ENCODE measurements around the gene HELB. TPM values are rescaled to one million over a fixed set of nuclear protein-coding genes. Genes with fewer than 3 reads are reported as not detected.

The HELB gene
- total and polyA plus RNA-seq, 2 of the 4 experiments (the other 2 are of a cell fraction): 0.72 to 2.9 TPM

DNA sequence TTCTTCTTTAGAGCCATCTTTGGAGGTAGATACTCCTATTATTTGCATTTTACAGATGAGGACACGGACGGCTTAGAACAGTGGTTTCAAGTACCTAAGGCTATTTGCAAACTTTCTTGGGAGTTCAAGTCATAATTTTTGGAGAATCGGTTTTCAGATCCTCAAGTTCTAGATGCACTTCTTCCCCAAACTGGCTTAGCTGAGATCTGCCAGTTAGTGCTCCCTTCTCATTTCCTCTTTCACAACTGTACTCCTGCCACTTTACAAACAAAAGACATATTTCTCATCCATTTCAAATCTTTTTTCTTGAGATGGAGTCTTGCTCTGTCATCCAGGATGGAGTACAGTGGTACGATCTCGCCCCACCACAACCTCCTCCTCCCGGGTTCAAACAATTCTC lies 77.3 kb downstream of the HELB start:
- no peak overlapping the region for H3K14ac ChIP-seq (replicated peaks; ENCODE audit: low read depth, low read length)
- no peak overlapping the region for H4K5ac ChIP-seq (ENCODE audit: low read depth, low read length)
- H4K8ac ChIP-seq (ENCODE audit: low read depth in 2 of 2, low read length in 2 of 2): no peak overlapping the region
- H2AK5ac ChIP-seq (ENCODE audit: low read depth, low read length): no peak overlapping the region
- no peak overlapping the region for H2BK5ac ChIP-seq (ENCODE audit: low read depth, low read length, poor library complexity, severe bottlenecking)
- H3K9ac ChIP-seq (ENCODE audit: low read depth, low read length): no peak overlapping the region
- no peak overlapping the region for H2AFZ ChIP-seq (replicated peaks; ENCODE audit: low read length, poor library complexity)
- no peak overlapping the region for H4K91ac ChIP-seq (ENCODE audit: insufficient read depth, low read depth, low read length)
- H2BK20ac ChIP-seq (ENCODE audit: low read depth, low read length): no peak overlapping the region
- no peak overlapping the region for H2BK15ac ChIP-seq (ENCODE audit: low read depth, low read length)
- no peaks in the 10 kb centered on the region for H3K79me1 ChIP-seq (ENCODE audit: low read depth in 1 of 2, low read length in 2 of 2)
- CTCF ChIA-PET: no interaction called here
- ATAC-seq (ENCODE audit: low read depth) (no peak), DNase-seq (no peak)
- no peaks in the 10 kb centered on the region for H4K20me1 ChIP-seq (ENCODE audit: insufficient read depth, low read length)
- no peaks in the 10 kb centered on the region for H3K9me3 ChIP-seq (ENCODE audit: control insufficient read depth, insufficient read depth, low read length)
- intact Hi-C loops (cut with micrococcal nuclease): no loop called here
- H3K27ac ChIP-seq (ENCODE audit: insufficient read depth, low read length): no peak overlapping the region
- H3K4me3 ChIP-seq (ENCODE audit: insufficient read depth, low read depth, low read length): no peak overlapping the region
- no peaks in the 10 kb centered on the region for H3K9me1 ChIP-seq (ENCODE audit: insufficient read depth, low read length)
- no peak overlapping the region for H3K56ac ChIP-seq (ENCODE audit: extremely low read depth, insufficient read depth, low read length)
- dilution Hi-C loops (cut with HindIII; ENCODE audit: low sequenced_read_pairs, unreplicated experiment): no loop called here
- no peak overlapping the region for H2AK9ac ChIP-seq (replicated peaks; ENCODE audit: low read depth, low read length, poor library complexity)
- TF ChIP-seq, protein P1, sequence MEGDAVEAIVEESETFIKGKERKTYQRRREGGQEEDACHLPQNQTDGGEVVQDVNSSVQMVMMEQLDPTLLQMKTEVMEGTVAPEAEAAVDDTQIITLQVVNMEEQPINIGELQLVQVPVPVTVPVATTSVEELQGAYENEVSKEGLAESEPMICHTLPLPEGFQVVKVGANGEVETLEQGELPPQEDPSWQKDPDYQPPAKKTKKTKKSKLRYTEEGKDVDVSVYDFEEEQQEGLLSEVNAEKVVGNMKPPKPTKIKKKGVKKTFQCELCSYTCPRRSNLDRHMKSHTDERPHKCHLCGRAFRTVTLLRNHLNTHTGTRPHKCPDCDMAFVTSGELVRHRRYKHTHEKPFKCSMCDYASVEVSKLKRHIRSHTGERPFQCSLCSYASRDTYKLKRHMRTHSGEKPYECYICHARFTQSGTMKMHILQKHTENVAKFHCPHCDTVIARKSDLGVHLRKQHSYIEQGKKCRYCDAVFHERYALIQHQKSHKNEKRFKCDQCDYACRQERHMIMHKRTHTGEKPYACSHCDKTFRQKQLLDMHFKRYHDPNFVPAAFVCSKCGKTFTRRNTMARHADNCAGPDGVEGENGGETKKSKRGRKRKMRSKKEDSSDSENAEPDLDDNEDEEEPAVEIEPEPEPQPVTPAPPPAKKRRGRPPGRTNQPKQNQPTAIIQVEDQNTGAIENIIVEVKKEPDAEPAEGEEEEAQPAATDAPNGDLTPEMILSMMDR (conservative IDR thresholded peaks at IDR 0.05; ENCODE audit: low read depth, low read length): no peak
- no peak for TF ChIP-seq SMC3 (IDR thresholded peaks at IDR 0.05; ENCODE audit: low read depth, low read length)
- no peak for TF ChIP-seq MAFK (IDR thresholded peaks at IDR 0.05; ENCODE audit: low read depth, low read length)
- TF ChIP-seq CHD1 (IDR thresholded peaks at IDR 0.05; ENCODE audit: low read depth, low read length): no peak
- TF ChIP-seq MXI1 (IDR thresholded peaks at IDR 0.05; ENCODE audit: borderline replicate concordance, low read depth, low read length): no peak
- no peaks in the 10 kb centered on the region for H3K4me1 ChIP-seq (ENCODE audit: control insufficient read depth, insufficient read depth, low read length)
- H3K36me3 ChIP-seq (ENCODE audit: control insufficient read depth, insufficient read depth, low read length): no peaks in the 10 kb centered on the region
- peaks cover 3% of the 10 kb centered on the region; the same call in 1 of the 2 replicates for H3K27me3 ChIP-seq (ENCODE audit: control insufficient read depth, insufficient read depth, low read length)
- POLR2A ChIA-PET (ENCODE audit: unreplicated experiment): no interaction called here
- no peak overlapping the region for H3K23ac ChIP-seq (ENCODE audit: low read depth, low read length)
- no peak overlapping the region for H2BK120ac ChIP-seq (ENCODE audit: low read depth, low read length)
- H3K4ac ChIP-seq (ENCODE audit: low read depth, low read length): no peak overlapping the region
- in situ Hi-C loops (cut with MboI; ENCODE audit: low sequenced_read_pairs): no loop called here
- WGBS, 2 experiments (ENCODE audit: extremely low coverage in 2 of 2, insufficient read length in 1 of 2): 83% methylated on average over 2 of the region's 6 CpGs; no CpG with 5 or more reads in 1 of the 2 experiments
- BruUV-seq (replicated peaks): no TSS peak
- no peak overlapping the region for H3K4me2 ChIP-seq (ENCODE audit: low read depth, low read length)
- H3K18ac ChIP-seq (ENCODE audit: low read depth, low read length): no peak overlapping the region
